ENCODE results near the gene ACO2.
"Not testable (repeated sequence)": the region's sequence is repeated elsewhere in the genome, so short reads cannot be mapped to it uniquely, and the experiment has no call there.

Gene ACO2

DNA sequence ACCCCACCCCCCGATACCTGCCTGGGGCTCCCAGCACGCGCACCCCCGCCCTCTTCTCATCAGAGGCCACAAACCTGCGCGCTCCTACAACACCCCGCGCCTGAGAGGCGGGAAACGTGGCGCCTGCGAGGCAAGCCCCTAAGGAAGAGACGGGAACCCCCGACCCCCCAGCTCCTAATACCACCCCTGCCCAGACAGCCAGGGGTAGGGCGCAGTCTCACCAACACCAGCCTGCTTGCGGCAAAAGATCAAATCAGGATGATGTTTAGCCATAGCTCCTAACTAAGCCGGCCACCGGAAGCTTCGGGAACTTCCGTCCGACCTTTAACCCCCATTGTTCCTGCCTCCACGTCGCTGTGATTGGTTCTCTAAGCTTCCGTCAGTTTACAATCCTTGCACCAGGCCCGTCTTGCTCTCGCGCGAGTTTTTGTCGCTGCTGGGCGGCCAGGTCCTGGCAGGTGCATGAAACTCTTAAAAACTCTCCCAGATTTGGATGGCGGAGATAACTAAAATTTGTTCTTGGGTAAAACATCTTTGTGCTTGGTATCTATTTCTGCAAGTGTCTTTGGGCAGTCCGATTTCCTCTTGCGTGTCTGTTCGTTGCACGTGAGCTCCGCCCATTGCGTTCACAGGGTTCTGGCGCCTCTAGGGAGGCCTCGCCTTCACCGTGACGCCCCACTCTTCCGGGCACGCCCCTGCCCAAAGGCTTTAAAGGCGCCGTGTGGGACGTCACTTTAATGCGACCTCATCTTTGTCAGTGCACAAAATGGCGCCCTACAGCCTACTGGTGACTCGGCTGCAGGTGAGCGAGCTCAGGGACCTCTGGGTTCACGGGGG lies at the start of gene ACO2, which contains the start of gene PHF5A:
Gene ACO2, plus strand, starts transcription at position 737 of the 837 bp plus-strand sequence. Its CDS starts 30 bp downstream, at position 767.
Gene PHF5A, minus strand, starts transcription at position 312 of the 837 bp plus-strand sequence. Its CDS starts 39 bp downstream, at position 273.
- H3K9me3 ChIP-seq = no peaks in the 10 kb centered on the region
- no peaks in the 10 kb centered on the region for H3K27me3 ChIP-seq (ENCODE audit: low read depth)
- DNase-seq (ENCODE audit: low spot score in 2 of 2) = peak; percentile 97 to 98
- H3K36me3 ChIP-seq (replicated peaks) = peaks cover 58% of the 10 kb centered on the region
- in situ Hi-C loops (cut with MboI; ENCODE audit: low sequenced_read_pairs) = no loop called here
- peak within 1 kb of the TSS; percentile 98 for H3K4me3 ChIP-seq
- H3K4me1 ChIP-seq = peaks cover 8% of the 10 kb centered on the region

DNA sequence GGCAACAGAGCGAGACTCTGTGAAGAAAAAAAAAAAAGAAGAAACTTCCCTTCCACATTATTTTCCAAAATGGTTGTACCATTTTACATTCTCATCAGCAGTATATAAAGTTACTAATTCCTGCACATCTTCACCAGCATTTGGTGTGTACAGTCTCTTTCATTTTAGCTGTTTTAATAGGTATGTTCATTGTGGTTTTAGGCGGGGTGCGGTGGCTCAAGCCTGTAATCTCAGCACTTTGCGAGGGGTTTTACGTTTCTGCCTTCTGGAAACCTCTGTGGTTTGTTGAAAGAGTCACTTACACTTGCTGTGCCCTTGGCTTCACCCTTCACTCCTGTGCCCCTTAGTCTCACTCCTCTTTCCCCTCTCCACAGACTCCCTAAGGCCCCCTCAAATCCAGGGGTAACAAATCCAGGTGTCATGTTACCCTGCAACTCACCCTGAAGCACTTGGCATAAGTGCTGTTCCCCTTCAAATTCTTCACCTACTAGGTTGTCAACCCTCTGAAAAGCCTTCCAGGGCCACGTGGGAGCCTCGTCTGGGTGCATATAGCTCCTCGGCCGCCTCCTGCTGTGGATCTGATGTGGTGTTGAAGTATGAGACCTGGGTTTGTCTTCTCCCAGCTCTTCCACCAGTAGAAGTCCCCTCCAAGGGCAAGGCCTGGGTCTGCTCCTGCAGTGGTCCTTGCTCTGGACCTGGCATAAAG lies 43.1 kb upstream of the ACO2 start:
- no peak for DNase-seq (ENCODE audit: low spot score in 2 of 2)
- H3K4me1 ChIP-seq = no peaks in the 10 kb centered on the region
- H3K4me3 ChIP-seq = no peak overlapping the region
- in situ Hi-C loops (cut with MboI; ENCODE audit: low sequenced_read_pairs) = no loop called here
- peaks cover 5% of the 10 kb centered on the region for H3K36me3 ChIP-seq (replicated peaks)
- no peaks in the 10 kb centered on the region for H3K9me3 ChIP-seq
- H3K27me3 ChIP-seq (ENCODE audit: low read depth) = no peaks in the 10 kb centered on the region

DNA sequence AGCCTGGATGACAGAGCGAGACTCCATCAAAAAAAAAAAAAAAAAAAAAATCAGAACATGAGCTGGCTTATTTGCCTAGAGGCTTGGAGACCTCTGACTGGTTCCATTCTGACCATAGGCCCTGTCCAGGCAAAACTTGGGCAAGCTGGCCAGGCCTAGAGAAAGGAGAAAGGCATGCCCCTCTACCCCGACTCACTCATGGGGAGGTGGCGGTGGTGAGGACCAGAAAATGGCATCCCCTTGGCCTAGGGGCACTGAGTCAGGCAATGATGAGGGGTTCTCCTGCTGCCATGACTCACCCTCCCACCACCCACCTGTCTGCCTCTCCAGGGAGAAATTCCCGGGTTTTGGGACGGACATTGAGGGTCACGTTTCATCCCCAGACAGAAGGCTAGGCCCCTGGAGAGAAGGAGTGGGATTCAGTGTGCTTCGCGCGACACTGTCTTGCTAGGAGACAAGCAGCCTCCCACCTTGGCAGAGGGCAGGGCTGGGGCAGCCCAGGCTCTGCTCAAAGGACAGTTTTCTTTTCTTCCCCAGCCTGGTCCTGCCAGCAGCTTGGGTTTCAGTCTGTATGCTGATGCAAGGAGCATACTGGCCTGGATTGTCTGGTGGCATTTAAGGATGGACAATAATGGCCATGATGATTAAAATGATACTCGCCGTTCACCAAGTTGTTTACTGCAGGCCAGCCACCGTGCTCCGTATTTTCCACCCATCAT lies 39.5 kb upstream of the ACO2 start:
- no peaks in the 10 kb centered on the region for H3K4me1 ChIP-seq
- no peaks in the 10 kb centered on the region for H3K27me3 ChIP-seq (ENCODE audit: low read depth)
- in situ Hi-C loops (cut with MboI; ENCODE audit: low sequenced_read_pairs) = no loop called here
- no peaks in the 10 kb centered on the region for H3K9me3 ChIP-seq
- peaks cover 8% of the 10 kb centered on the region for H3K36me3 ChIP-seq (replicated peaks)
- H3K4me3 ChIP-seq = no peak overlapping the region
- no peak for DNase-seq (ENCODE audit: low spot score in 2 of 2)

DNA sequence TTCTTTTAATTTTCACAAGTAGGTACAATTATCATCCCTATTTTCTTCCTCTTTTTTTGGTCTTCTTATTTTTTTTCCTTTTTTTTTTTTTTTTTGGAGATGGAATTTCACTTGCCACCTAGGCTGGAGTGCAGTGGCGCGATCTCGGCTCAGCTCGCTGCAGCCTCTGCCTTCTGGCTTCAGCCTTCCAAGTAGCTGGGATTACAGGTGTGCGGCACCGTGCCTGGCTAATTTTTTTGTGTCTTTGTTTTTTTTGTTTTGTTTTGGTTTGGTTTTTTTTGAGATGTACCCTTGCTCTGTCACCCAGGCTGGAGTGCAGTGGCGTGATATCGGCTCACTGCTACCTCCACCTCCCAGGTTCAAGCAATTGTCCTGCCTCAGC lies 39.0 kb upstream of the ACO2 start:
- H3K4me3 ChIP-seq = no peak overlapping the region
- H3K9me3 ChIP-seq = no peaks in the 10 kb centered on the region
- in situ Hi-C loops (cut with MboI; ENCODE audit: low sequenced_read_pairs) = no loop called here
- DNase-seq (ENCODE audit: low spot score in 2 of 2) = no peak
- H3K27me3 ChIP-seq (ENCODE audit: low read depth) = no peaks in the 10 kb centered on the region
- no peaks in the 10 kb centered on the region for H3K4me1 ChIP-seq
- H3K36me3 ChIP-seq (replicated peaks) = peaks cover 14% of the 10 kb centered on the region

DNA sequence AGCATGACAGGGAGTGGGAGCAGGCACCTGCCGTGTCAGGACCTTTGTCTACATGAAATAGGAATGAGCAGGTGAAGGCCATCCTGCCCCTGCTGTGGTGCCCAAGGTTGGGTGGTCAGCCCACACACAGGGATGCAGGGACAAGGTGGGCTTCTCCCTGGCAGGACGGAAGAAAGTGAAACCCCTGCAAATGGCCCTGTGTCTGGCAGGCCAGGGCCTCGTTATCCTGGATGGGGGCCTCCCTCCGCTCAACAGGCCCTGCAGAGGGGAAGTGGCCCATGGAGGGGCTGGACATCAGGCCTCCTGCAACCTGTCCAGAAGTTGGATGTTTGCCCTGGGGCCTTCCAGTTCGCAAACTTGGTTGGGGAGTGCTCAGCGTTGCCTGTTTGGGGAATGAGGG lies 37.3 kb upstream of the ACO2 start:
- Histone ChIP-seq H3K4me1 (no peaks in the 10 kb centered on the region), H3K27me3 (ENCODE audit: low read depth) (no peaks in the 10 kb centered on the region), H3K36me3 (replicated peaks) (peaks cover 31% of the 10 kb centered on the region), H3K4me3 (no peak overlapping the region), H3K9me3 (no peaks in the 10 kb centered on the region)
- in situ Hi-C loops (cut with MboI; ENCODE audit: low sequenced_read_pairs) = no loop called here
- DNase-seq (ENCODE audit: low spot score in 2 of 2) = no peak

DNA sequence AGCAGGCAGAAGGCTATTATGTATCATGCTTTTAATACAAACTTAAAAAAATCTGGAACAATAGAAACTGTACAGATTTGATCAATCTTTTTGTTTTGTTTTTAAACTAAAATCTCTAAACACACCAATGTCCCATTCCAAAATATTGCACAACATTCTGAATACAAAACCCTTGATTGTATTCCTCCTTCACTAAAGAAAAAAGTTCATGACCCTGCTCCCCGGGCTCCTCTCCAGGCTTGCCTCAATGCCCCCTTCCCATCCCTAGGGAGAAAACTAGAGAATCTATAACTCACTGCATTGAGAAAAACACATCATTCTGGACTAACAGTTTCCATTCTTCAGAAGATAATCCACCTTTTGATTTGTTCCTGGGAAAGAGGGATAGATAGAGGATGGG lies 35.4 kb upstream of the ACO2 start:
- H3K9me3 ChIP-seq; DNase-seq (ENCODE audit: low spot score in 2 of 2); H3K27me3 ChIP-seq (ENCODE audit: low read depth); H3K4me3 ChIP-seq; in situ Hi-C loops (cut with MboI; ENCODE audit: low sequenced_read_pairs); H3K4me1 ChIP-seq: not testable (repeated sequence)
- peaks cover 40% of the 10 kb centered on the region for H3K36me3 ChIP-seq (replicated peaks)

DNA sequence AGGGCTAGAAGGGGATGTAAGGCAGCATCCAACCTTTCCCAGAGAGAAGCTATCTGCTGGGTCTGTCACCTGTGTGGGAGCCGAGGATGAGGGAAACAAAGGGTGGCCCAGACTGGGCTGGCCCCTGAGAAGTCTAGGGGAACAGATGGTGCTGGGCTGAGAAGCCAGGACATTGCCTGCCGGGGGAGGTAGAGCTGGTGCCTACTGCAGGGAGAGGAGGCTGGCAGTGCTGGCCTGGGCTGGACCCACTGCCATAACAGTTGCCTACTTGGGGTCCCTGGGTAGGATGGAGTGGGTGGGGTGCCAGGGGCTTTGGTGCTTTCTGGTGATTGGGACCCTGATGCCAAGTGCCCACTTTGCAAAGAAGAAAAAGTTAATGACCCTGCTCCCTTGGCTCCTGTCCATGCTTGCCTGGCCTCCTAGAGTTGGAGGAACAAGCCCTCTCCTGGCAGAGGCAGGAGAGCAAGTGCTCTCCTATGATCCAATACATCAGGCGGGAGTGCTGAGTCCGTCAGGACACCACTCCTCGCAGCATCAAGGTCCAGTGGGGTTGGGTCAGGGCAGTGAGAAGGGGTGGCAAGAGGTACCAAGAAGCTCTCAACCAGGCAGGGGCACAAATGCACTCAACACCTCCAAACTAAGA lies 34.4 kb upstream of the ACO2 start:
- in situ Hi-C loops (cut with MboI; ENCODE audit: low sequenced_read_pairs); DNase-seq (ENCODE audit: low spot score in 2 of 2); H3K4me3 ChIP-seq; H3K4me1 ChIP-seq; H3K9me3 ChIP-seq; H3K27me3 ChIP-seq (ENCODE audit: low read depth): not testable (repeated sequence)
- H3K36me3 ChIP-seq (replicated peaks) = peaks cover 47% of the 10 kb centered on the region

DNA sequence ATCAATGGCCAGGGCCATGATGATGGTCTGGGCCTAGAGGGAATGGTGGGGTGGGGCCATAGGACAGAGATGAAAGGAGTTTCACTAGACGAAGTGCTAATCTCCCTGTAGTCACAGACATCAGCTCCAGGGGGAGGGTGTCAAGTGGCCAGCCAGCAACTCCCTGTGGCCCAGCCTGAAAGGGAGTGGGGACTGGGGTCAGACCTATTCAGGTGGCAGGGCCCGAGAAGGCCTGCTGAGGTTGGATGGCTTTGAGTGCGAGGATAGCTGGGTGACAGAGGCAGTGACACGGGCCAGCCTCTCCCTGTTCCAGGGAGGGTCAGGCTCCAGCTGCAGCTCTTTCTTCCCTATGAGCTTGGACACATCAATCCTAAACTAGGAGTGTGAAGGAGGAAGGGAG lies 33.4 kb upstream of the ACO2 start:
- Histone ChIP-seq H3K36me3 (replicated peaks) (peaks cover 52% of the 10 kb centered on the region), H3K9me3 (no peaks in the 10 kb centered on the region), H3K4me3 (no peak overlapping the region), H3K27me3 (ENCODE audit: low read depth) (no peaks in the 10 kb centered on the region), H3K4me1 (no peaks in the 10 kb centered on the region)
- in situ Hi-C loops (cut with MboI; ENCODE audit: low sequenced_read_pairs) = no loop called here
- DNase-seq (ENCODE audit: low spot score in 2 of 2) = no peak

DNA sequence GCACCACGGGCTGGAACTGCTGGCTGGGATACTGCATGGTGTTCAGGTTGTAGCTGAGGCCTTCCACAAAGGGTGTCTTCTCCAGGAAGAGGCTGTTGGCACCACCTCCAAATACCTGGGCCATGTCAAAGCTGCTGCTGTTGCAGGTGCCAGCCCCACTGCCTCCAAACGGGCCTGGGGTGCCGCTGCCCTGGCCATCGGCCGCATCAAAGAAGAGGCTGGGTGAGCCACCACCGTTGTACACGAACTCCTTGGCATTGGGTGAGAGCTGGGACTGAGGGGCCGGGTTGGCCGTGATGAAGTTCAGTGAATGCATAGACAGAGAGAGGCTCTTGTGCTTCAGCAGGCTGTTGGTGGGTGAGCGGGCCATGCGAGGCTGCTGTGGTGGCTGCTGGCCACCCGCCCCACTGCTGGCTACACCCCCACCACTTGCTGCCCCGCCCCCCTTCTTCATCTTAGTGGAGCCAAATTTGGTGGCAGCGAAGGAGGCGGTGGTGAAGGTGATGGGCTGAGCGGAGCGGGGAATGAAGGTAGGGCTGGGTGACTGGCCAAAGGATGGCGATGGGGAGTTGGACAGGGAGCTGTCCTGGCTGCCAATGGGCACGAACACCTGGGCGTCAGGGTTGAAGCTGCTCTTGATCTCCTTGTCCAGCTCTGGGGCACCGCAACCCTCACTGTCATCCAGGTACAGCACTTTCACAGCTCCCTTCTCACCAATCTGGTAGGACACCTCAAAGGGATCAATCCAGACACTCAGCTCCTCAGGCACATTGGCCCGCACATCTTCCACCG lies 32.4 kb upstream of the ACO2 start:
- Histone ChIP-seq H3K36me3 (replicated peaks) (peaks cover 56% of the 10 kb centered on the region), H3K4me3 (no peak overlapping the region), H3K9me3 (no peaks in the 10 kb centered on the region), H3K4me1 (no peaks in the 10 kb centered on the region), H3K27me3 (ENCODE audit: low read depth) (no peaks in the 10 kb centered on the region)
- no peak for DNase-seq (ENCODE audit: low spot score in 2 of 2)
- in situ Hi-C loops (cut with MboI; ENCODE audit: low sequenced_read_pairs) = no loop called here

DNA sequence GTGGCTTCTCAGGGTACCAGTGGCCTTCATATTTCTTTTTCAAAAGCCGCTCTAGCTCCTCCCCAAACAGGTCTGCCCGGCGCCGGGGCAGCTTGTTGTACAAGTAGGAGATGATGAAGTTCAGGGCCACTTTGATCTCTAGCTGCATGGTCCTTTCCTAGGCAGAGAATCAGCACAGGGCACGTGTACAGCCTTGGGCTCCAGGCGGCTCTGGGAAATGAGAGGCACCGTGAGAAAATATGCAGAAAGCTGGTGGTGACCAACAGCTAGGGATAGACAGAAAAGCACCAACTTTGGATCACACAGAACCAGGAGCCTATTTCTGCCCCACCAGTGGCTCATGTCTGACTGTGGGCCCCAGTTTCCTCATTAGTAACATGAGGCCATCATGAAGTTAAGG lies 31.7 kb upstream of the ACO2 start:
- no peaks in the 10 kb centered on the region for H3K27me3 ChIP-seq (ENCODE audit: low read depth)
- no peak for DNase-seq (ENCODE audit: low spot score in 2 of 2)
- in situ Hi-C loops (cut with MboI; ENCODE audit: low sequenced_read_pairs) = no loop called here
- H3K4me3 ChIP-seq = no peak overlapping the region
- no peaks in the 10 kb centered on the region for H3K9me3 ChIP-seq
- H3K36me3 ChIP-seq (replicated peaks) = peaks cover 59% of the 10 kb centered on the region
- no peaks in the 10 kb centered on the region for H3K4me1 ChIP-seq

DNA sequence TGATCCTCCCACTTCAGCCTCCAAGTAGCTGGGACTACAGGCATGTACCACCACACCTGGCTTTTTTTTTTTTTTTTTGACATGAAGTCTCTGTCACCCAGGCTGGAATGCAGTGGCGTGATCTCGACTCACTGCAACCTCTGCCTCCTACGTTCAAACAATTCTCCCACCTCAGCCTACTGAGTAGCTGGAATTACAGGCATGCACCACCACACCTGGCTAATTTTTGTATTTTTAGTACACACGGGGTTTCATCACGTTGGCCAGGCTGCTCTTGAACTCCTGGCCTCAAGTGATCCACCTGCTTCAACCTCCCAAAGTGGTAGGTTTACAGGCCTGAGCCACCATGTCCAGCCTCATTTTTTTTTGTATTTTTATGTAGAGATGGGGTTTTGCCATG lies 28.4 kb upstream of the ACO2 start:
- H3K4me1 ChIP-seq; H3K4me3 ChIP-seq; H3K9me3 ChIP-seq; in situ Hi-C loops (cut with MboI; ENCODE audit: low sequenced_read_pairs); DNase-seq (ENCODE audit: low spot score in 2 of 2); H3K27me3 ChIP-seq (ENCODE audit: low read depth): not testable (repeated sequence)
- peaks cover 54% of the 10 kb centered on the region for H3K36me3 ChIP-seq (replicated peaks)

DNA sequence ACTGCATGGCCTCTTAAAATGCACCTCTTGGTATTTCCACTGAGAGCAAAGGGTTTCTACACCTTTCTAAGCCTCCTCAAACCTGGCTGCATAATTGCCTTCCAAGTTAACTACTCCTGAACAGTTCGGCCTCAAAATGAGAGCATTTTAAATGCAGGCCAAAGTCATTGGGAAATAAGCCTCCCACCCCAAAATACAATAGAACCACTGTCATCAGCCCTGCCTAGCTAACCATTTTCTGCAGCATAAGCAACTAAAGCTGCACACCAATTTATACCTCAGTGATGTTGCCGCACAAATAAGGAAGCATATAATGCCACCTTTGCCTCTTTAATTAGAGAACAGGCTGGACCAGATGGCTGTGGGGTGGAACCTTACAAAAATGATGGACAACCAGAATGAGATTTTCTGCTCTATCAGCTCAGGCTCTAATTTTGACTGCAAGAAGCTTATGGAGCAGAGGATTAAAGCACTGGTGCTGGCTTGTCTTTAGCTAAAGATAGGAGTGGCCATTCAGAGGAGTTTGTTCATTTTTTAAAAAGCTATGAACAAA lies 26.6 kb upstream of the ACO2 start:
- H3K9me3 ChIP-seq = no peaks in the 10 kb centered on the region
- H3K4me3 ChIP-seq = no peak overlapping the region
- in situ Hi-C loops (cut with MboI; ENCODE audit: low sequenced_read_pairs) = no loop called here
- no peaks in the 10 kb centered on the region for H3K27me3 ChIP-seq (ENCODE audit: low read depth)
- DNase-seq (ENCODE audit: low spot score in 2 of 2) = no peak
- peaks cover 41% of the 10 kb centered on the region for H3K36me3 ChIP-seq (replicated peaks)
- H3K4me1 ChIP-seq = no peaks in the 10 kb centered on the region; the same call in 1 of the 2 replicates
